ENCODE data around the gene MAP3K4. TPM values are rescaled to one million over a fixed set of nuclear protein-coding genes. Genes with fewer than 3 reads are reported as not detected.
"Not testable (repeated sequence)": the region's sequence is repeated elsewhere in the genome, so short reads cannot be mapped to it uniquely, and the experiment has no call there.

The MAP3K4 gene
- polyA plus RNA-seq, 1 donor = 53.4 TPM

DNA sequence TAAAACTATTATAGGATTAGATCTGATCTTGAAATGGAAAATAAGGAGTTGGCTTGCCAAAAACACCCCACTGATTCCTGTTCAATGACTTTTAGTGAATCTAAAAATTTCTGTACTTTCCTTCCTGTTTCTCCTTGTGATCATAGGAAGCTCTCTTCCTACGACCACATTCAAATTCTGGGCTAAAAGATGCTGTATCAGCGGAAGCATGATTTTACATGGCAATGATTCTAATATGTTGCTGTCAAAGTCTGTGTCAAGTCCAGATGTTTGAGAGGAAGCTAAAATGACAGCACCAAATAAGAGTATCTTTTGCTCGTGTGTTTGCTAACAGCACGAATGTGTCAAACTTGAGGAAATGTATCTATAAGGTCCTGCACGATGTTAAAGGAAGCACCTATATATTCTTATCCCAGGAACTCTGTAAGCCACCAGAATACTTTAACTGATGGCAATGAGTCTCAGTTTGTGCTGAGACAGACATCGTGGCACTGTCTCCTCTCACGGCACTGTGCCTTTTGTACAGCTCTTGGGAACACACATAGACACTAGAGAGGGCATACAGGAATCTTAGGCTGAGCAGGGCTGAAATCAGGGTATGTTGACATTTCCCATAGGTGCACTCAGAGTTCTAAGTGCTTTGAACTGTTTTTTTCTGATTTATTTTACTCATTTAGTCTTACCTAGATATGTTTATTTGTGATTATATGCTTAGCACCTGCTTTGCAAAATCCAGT lies 24.9 kb upstream of the MAP3K4 start:
- DNase-seq = no peak

DNA sequence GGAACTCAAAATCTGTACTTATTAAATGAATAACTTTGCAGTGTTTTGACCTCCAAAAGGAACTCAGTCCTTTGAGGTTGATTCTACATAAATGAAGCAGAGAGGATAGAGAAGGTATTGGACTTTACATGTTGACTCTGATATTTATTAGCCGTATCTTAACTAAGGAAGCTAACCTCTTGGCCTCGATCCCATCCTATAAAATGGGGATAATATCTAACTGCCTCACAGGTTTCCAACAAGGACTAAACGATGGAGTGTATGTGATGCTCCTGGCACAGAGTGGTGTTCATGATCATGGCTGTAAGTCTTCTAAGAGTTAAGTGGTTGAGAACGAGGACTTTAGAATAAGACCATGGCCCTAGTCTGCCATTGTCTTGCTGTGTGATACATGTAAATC lies 24.2 kb upstream of the MAP3K4 start:
- no peak for DNase-seq

DNA sequence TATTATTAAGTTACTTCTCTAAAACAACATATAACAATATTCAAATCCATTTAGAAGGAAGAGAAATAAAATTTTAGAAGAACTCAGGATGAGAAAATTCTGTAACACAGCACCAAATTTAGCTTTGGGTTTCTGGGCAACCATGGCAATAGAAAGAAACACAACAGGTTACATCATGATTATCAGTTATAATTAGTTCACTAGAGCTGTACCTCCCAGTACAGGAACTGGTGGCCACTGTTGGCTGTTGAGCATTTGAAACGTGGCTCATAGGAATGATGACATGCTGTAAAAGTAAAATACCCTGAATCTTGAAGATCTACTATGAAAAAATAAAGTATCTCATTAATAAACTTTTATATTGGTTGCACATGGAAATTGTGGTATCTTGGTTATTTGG lies 23.7 kb upstream of the MAP3K4 start:
- DNase-seq = no peak

DNA sequence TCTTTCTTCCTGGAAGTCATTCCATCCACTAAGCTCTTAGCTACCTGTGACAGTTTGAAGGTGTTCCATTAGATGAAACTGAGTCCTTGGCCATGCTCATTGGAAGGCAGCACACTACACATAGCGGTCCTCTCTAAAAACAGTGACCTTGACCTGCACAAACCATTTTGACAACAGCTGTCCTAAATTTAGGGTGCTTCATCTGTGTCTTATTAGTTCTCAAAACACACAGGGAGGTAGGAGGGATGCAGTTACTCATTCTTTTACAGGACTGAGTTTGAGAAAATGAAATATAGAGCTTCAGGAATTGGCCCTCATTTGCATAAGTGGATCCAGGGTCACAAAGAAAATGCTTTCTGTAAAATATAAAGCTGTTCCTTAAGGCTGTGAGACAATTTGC lies 20.4 kb upstream of the MAP3K4 start:
- DNase-seq = no peak

DNA sequence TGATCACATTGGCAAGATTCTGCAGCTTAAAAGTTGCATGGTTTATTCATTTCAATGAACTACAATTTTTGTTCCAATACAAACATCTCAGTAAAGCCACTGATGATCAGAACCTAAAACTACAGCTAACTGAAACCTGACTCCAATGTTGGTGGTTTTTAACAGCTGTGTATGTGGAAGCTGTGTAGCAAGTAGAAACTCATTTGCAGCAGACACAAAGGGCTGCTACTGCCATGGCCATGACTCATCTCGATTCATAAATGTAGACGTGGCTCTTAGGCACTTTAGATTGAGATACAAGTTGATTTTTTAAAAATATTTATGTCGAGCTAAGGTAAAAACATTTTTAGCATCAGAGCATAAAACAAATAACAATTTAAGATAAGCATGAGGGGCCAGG lies 19.5 kb upstream of the MAP3K4 start:
- no peak for DNase-seq

DNA sequence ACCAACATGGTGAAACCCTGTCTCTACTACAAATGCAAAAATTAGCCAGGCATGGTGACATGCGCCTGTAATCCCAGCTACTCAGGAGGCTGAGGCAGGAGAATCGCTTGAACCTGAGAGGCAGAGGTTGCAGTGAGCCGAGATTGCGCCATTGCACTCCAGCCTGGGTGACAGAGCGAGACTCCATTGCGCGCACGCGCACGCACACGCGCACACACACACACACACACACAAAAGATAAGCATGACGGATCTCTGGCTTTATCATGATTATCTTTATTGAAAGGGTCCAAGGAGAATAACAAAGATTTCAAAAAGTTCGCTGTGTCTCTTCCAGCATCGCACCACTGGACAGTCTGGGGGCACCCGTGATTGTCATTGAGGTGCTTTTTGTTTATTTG lies 19.0 kb upstream of the MAP3K4 start:
- DNase-seq = not testable (repeated sequence)

DNA sequence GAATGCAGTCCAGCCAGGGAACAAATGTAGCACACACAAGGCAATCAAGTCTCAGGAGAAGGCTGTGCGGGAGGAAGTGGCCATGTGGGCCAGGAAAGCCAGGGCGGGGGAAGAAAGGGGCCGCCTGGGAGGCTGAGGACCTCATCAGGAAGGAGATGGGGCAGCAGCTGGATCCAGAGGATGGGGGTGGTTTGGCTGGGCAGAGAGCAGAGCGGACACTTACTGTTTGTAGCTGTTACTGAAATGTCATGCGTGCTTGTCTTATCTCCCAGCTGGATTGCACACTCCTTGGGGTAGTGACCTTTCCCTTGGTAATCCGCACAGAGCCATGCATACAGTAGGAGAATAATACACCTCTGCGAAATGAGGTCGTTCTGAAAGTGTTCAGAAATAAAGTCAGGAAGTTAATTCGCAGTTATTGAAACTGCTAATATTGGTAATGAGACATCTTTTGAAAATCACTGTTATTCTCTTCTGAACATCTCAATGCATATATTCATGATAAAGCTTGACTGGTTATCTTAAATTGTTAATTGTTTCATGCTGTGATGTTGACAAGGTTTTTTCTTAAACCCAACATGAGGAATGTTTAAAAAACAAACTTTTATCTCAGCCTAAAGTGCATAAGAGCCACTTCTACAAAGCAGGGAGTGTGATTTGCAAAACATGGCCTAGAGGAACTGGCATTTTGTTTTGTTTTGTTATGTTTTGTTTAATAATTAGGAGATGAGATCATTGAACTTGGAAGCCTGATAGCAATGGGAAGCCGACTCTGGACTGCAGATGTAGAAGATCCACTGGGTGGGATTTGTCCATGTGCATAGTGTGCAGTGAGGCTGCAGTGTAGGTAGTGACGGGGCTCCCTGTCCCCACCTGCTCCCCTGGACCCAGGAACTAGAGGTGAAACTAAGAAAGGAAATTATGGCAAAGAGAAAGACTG lies 18.0 kb upstream of the MAP3K4 start:
- DNase-seq = no peak

DNA sequence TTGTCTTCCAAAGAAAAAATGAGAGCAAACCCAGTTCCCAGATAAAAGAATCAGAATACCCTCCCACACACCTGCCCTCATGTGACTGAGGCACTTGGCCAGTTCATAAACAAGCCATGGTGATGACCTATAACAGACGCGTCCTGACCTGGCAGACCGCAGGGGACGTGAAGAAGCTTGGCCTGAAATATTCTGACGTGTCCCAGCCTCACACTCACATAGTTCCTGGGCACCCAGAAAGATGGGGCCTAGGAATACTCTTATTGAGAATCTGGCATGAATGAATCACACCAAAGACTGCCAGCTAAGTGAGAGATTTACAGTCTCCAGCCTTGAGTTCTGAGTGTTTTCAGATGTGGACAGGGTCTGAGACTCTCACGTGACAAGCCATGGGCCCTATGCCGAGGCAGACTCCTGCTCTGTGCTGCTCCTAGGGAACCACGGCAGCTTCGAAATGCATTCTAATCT lies 17.2 kb upstream of the MAP3K4 start:
- DNase-seq = peak; percentile 37

DNA sequence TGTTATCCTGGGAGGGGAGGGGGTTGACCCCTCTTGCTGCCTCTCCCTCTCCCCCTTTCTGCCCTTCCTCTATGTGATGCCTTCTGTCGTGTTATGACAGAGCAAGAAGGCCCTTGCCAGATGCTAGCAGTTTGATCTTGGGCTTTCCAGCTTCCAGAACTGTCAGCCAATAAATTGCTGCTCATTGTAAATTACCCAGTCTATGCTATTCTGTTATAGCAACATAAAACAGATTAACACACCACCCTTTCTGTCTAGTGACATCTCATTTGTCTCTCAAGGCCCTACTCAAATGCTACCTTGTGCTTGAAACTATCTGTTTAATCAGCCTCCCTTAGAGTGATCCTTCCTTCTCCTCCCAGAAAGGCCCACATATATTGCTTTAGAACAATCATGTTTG lies 16.4 kb upstream of the MAP3K4 start:
- no peak for DNase-seq

DNA sequence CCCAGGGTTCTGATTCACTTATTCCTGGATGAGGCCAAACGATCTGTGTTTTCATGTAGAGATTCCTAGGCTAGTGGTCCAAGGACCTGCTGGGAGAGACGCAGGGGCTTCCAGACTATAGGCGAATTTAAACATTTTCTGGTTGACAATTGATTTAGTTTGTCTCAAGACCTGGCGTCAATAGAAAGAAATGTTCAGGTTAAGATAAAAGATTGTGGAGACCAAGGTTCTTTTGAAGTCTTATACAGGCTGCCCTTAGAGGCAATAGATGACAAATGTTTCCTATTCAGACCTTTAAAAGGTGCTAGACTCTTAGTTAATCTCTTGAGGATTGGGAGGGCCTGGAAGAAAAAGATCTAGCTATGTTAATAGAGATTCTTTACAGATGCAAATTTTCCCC lies 15.6 kb upstream of the MAP3K4 start:
- not testable (repeated sequence) for DNase-seq

DNA sequence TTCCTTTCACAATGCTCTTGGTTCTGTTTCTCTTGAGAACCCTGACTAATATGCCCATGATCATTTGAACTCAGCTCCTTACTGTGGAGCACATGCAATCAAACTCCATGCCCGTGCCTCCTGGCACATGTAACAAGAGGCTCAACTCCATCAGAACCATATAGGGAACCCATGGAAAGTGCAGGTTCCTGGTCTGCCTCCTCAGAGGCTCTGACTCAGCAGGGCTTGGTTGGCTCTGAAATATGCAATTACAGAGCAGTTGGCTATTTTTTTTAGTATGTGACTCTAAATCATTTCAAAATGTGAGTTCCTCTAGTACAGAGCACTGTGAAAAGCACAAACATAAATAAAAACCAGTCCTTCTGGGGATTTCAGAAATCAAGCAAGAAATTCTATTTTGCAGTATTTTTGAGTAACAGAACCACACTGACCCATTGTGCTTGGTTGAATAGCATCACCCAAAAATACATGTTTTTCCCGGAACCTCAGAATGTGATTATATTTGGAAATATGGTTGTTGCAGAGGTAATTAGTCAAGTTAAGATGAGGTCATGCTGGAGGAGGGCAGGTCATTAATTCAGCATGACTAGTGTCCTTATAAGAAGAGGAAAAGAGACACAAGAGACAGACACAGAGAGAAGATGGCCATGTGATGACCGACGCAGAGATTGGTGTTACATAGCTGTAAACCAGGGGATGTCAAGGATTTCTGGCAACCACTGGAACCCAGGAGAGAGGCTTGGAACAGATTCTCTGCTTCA lies 13.2 kb upstream of the MAP3K4 start:
- no peak for DNase-seq

DNA sequence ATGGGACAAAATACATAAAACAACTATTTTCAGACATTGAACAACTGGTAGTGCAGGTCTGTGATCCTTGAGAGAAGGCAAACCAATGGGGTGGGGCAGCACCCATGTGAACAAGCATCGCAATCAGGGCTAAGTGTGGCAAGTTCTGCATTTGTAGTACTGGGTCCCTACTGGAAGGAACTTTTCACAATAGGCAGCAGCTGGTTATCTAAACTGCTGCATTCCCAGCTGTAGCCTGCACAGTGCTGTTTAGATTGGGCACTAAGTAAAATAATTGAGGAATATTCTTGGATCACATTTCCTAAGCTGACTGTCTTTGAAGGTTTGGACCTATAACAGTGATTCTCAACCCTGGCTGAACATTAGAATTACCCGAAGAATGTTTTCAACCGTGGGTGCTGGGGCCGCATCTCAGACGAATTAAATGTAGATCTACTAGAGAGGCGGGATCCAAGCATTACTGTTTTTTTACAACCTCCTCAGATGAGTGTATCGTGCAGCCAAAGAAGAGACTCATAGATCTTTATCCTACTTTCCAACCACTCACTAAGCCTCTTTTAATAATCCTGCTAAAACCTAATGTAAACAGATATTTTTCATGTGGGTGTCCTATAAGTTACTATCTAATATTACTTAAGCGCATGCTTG lies 12.4 kb upstream of the MAP3K4 start:
- DNase-seq = no peak

DNA sequence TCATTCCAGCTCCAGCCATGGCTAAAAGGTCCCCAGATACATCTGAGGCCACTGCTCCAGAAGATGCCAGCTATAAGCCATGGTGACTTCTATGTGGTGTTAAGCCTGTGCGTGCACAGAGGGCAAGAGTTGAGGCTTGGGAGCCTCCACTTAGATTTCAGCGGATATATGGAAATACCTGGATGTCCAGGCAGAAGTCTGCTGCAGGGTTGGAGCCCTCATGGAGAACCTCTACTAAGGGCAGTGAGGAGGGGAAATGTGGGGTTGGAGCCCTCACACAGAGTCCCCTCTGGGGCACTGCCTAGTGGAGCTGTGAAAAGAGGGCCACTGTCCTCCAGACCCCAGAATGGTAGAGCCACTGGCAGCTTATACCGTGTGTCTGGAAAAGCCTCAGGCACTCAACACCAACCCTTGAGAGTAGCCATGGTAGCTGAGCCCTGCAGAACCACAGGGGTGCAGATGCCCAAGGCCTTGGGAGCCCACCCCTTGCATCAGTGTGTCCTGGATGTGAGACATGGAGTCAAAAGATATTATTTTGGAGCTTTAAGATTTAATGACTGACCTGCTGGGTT lies 8.1 kb upstream of the MAP3K4 start:
- not testable (repeated sequence) for DNase-seq

DNA sequence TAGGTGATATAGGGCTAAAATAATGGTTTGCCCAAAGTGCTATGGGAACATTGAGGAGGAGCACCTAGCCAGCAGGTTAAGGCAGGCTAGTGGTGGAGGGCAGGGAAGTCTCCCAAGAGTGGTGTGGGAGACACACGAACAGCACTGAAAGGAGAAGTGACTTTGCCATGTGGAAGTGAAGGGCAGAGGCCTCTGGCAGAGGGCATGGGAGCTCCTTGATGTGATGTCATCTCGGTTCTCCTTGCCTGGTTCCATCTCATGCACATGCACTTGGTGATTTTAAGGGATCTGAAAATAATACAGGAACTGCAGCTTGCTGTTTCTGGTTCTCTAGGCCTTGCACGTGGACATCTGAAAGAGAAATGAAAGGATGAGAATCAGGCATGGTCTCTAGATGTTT lies 4.7 kb upstream of the MAP3K4 start:
- no peak for DNase-seq

DNA sequence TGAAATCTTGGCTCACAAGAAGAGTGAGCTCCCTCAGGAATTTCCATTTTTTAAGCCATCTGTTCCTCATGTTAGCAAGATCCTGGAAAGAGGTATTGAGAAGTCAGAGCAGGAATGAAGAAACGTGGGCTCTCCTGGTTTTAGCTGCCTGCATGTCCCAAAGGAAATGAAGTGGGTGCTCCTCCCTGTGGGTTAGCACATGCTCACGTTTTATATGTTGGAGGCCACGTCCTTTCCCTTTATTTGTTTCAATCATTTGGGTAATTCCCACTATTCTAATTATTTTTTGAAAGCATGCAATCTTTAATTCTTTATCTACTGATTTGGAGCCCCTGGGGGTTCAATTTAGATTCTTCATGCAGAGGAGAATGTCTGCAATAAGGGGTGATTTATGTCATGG lies 4.3 kb upstream of the MAP3K4 start:
- DNase-seq = no peak

DNA sequence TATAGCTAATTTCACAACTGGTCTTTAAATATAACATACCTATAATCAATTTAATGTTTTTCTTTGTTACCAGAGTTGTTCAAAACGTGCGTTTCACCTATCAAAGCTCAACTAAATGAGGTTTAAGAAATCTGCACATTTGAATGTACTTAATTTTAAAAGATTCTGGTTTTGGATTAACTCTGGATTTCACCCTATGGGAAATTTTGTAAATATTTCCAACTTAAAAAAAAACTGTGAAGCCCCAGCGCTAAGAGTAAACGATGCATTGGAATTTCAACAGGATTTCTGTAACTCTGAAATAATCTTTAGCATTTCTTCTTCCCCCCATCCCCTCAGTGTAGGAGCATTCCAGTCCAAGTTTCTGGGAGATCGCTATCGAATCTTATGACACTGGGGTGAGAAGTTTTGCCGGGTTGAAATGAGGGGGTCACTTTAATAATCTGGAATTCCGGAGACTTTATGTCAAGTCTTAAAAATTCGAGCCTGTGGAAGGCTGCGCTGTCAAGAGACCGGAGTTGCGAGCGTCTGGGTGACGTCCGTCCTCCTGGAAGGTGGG lies 643 bp upstream of the MAP3K4 start:
- DNase-seq = no peak

DNA sequence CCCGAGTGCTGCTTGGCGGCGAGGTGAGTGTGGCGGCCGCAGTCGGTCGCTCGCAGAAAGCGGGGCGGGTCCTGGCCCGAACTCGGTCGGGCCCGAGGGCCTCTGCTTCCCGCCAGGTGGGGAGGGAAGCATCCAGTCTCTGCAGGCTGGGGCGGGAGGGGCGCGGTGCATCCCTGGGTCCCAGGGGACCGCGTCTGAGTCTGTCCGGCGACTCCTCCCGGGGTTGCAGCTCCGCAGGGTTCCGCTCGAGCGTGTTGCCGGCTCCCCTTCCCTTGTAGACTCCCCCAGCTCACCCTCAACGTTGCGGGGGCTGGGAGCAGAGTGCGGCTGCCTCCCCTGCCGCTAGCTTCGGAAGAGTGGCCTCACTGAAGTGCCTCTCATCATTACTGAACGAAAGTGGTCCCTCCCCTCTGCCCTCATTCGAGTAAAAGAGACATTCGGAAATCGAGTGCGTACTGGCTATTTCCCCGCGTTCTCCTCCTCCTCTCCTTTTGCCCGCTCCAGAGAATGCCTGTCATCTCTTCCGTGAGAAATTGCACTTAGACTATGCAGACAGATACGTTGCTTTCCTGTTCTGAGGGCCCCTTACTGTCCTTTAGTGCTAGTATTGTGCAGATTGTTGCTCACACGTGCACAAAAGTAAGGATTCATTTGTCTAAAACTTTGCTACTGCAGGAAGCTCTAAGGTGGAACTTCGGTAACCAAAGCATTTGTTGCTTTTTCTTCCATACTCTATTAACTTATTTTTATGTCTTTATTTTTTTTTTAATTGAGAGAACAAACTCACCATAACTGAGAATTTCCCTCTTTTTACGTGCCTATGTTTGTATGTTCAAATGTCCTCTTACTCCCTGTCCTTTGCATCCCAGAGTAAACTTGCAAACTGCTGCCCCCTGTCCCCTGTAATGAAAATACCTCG lies 751 bp downstream of the MAP3K4 start:
- peak; percentile 68 for DNase-seq

DNA sequence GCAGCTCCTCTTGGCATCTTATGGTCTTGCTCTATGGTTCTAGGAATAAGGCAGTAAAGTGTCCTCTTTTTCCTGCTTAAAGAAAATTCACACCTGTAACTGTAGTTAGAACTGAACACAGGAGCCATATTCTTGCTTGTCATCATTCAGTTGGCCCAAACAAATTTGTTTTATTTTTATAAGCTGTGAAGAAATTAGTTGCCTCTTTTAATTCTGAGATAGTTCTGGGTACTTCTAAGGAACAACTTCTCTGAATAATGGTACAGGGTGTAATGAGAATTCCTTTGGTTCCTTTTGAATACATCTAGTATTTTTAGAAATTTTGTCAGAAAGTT lies 1.4 kb downstream of the MAP3K4 start:
- no peak for DNase-seq

DNA sequence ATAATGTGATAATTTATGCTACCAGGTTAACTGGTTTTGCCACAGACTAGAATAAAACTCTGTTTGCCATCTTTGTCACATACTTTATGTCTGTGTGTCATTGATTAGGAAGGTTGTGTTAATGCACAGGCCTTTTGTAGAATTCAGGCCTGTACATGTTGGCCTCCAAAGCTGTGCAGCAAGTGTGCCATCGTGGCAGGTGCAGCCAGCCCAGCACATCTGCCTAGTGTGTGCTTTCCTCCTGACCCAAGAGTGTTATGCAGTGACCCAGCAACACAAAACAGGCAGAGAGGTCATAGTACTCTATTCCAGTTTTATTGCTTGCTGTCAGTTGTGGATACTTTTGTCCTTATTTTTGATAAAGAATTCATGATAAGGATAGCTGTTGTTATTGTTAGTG lies 3.7 kb downstream of the MAP3K4 start:
- DNase-seq = no peak

DNA sequence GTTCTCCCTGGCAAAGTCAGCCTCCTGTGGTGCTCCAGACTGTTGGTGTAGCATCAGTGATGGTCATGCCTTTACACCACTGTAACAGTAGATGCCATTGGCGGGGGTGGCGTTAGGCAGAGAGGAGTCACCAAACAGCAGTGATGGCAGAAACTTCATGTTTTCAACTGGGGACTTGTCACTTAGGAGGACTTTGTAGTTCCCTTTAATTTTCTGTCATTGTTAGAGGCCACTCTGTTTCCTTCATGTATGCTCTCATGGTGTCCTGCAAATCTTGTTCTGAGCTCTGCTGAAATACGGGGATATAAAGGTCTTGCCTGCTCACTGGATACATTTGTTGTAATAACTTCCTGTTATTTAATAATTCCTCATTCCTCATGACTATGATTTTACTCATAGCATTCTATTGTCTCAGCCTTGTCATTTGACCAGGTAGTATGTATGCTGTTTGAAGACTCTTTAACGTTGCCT lies 4.6 kb downstream of the MAP3K4 start:
- no peak for DNase-seq
